ENCODE data around the gene KDM4C.

Gene KDM4C

GRCh38 chr9:6922124-6922676 is 164.4 kb downstream of the KDM4C start:
- no peak overlapping the region for H3K4me3 ChIP-seq (ENCODE audit: low read length)
- no peak overlapping the region for H3K9ac ChIP-seq (ENCODE audit: low read length)
- H3K27ac ChIP-seq (ENCODE audit: low read depth, low read length): no peak overlapping the region
- H3K36me3 ChIP-seq (ENCODE audit: control insufficient read depth, insufficient read depth, low read length): no peaks in the 10 kb centered on the region
- H3K27me3 ChIP-seq (ENCODE audit: control insufficient read depth, insufficient read depth, low read length): no peaks in the 10 kb centered on the region
- no peaks in the 10 kb centered on the region for H3K4me1 ChIP-seq (ENCODE audit: control insufficient read depth, insufficient read depth, low read length)

- Histone ChIP-seq H3K9ac (ENCODE audit: low read length) (no peak overlapping the region), H3K4me1 (ENCODE audit: control insufficient read depth, insufficient read depth, low read length) (no peaks in the 10 kb centered on the region), H3K4me3 (ENCODE audit: low read length) (no peak overlapping the region), H3K27me3 (ENCODE audit: control insufficient read depth, insufficient read depth, low read length) (no peaks in the 10 kb centered on the region), H3K27ac (ENCODE audit: low read depth, low read length) (no peak overlapping the region), H3K36me3 (ENCODE audit: control insufficient read depth, insufficient read depth, low read length) (no peaks in the 10 kb centered on the region)
Measured at GRCh38 chr9:6922680-6923079, 164.9 kb downstream of the KDM4C start.

GRCh38 chr9:6923086-6923485 is 165.3 kb downstream of the KDM4C start:
- Histone ChIP-seq H3K27ac (ENCODE audit: low read depth, low read length) (no peak overlapping the region), H3K9ac (ENCODE audit: low read length) (no peak overlapping the region), H3K36me3 (ENCODE audit: control insufficient read depth, insufficient read depth, low read length) (no peaks in the 10 kb centered on the region), H3K4me1 (ENCODE audit: control insufficient read depth, insufficient read depth, low read length) (no peaks in the 10 kb centered on the region), H3K4me3 (ENCODE audit: low read length) (no peak overlapping the region), H3K27me3 (ENCODE audit: control insufficient read depth, insufficient read depth, low read length) (no peaks in the 10 kb centered on the region)

- Histone ChIP-seq H3K4me3 (ENCODE audit: low read length) (no peak overlapping the region), H3K9ac (ENCODE audit: low read length) (no peak overlapping the region), H3K27me3 (ENCODE audit: control insufficient read depth, insufficient read depth, low read length) (no peaks in the 10 kb centered on the region), H3K27ac (ENCODE audit: low read depth, low read length) (no peak overlapping the region), H3K4me1 (ENCODE audit: control insufficient read depth, insufficient read depth, low read length) (no peaks in the 10 kb centered on the region), H3K36me3 (ENCODE audit: control insufficient read depth, insufficient read depth, low read length) (no peaks in the 10 kb centered on the region)
Measured at GRCh38 chr9:6924149-6924548, 166.4 kb downstream of the KDM4C start.

- Histone ChIP-seq H3K27ac (ENCODE audit: low read depth, low read length) (no peak overlapping the region), H3K4me1 (ENCODE audit: control insufficient read depth, insufficient read depth, low read length) (no peaks in the 10 kb centered on the region), H3K9ac (ENCODE audit: low read length) (no peak overlapping the region), H3K36me3 (ENCODE audit: control insufficient read depth, insufficient read depth, low read length) (no peaks in the 10 kb centered on the region), H3K27me3 (ENCODE audit: control insufficient read depth, insufficient read depth, low read length) (no peaks in the 10 kb centered on the region), H3K4me3 (ENCODE audit: low read length) (no peak overlapping the region)
Measured at GRCh38 chr9:6924988-6925563, 167.3 kb downstream of the KDM4C start.

GRCh38 chr9:6925836-6926235 is 168.1 kb downstream of the KDM4C start:
- H3K4me3 ChIP-seq (ENCODE audit: low read length): no peak overlapping the region
- H3K4me1 ChIP-seq (ENCODE audit: control insufficient read depth, insufficient read depth, low read length): no peaks in the 10 kb centered on the region
- no peaks in the 10 kb centered on the region for H3K36me3 ChIP-seq (ENCODE audit: control insufficient read depth, insufficient read depth, low read length)
- no peak overlapping the region for H3K9ac ChIP-seq (ENCODE audit: low read length)
- H3K27me3 ChIP-seq (ENCODE audit: control insufficient read depth, insufficient read depth, low read length): no peaks in the 10 kb centered on the region
- H3K27ac ChIP-seq (ENCODE audit: low read depth, low read length): no peak overlapping the region

- no peaks in the 10 kb centered on the region for H3K4me1 ChIP-seq (ENCODE audit: control insufficient read depth, insufficient read depth, low read length)
- H3K27ac ChIP-seq (ENCODE audit: low read depth, low read length): no peak overlapping the region
- no peaks in the 10 kb centered on the region for H3K36me3 ChIP-seq (ENCODE audit: control insufficient read depth, insufficient read depth, low read length)
- H3K9ac ChIP-seq (ENCODE audit: low read length): no peak overlapping the region
- H3K27me3 ChIP-seq (ENCODE audit: control insufficient read depth, insufficient read depth, low read length): no peaks in the 10 kb centered on the region
- H3K4me3 ChIP-seq (ENCODE audit: low read length): no peak overlapping the region
Measured at GRCh38 chr9:6926436-6926835, 168.7 kb downstream of the KDM4C start.

- H3K27me3 ChIP-seq (ENCODE audit: control insufficient read depth, insufficient read depth, low read length): no peaks in the 10 kb centered on the region
- no peak overlapping the region for H3K4me3 ChIP-seq (ENCODE audit: low read length)
- H3K4me1 ChIP-seq (ENCODE audit: control insufficient read depth, insufficient read depth, low read length): no peaks in the 10 kb centered on the region
- no peaks in the 10 kb centered on the region for H3K36me3 ChIP-seq (ENCODE audit: control insufficient read depth, insufficient read depth, low read length)
- no peak overlapping the region for H3K9ac ChIP-seq (ENCODE audit: low read length)
- no peak overlapping the region for H3K27ac ChIP-seq (ENCODE audit: low read depth, low read length)
Measured at GRCh38 chr9:6927838-6928237, 170.1 kb downstream of the KDM4C start.

- Histone ChIP-seq H3K9ac (ENCODE audit: low read length) (no peak overlapping the region), H3K4me1 (ENCODE audit: control insufficient read depth, insufficient read depth, low read length) (no peaks in the 10 kb centered on the region), H3K4me3 (ENCODE audit: low read length) (no peak overlapping the region), H3K36me3 (ENCODE audit: control insufficient read depth, insufficient read depth, low read length) (no peaks in the 10 kb centered on the region), H3K27ac (ENCODE audit: low read depth, low read length) (no peak overlapping the region), H3K27me3 (ENCODE audit: control insufficient read depth, insufficient read depth, low read length) (no peaks in the 10 kb centered on the region)
Measured at GRCh38 chr9:6928863-6929262, 171.1 kb downstream of the KDM4C start.

GRCh38 chr9:6929441-6930215 is 171.9 kb downstream of the KDM4C start:
- Histone ChIP-seq H3K9ac (ENCODE audit: low read length) (no peak overlapping the region), H3K4me3 (ENCODE audit: low read length) (no peak overlapping the region), H3K27ac (ENCODE audit: low read depth, low read length) (no peak overlapping the region), H3K36me3 (ENCODE audit: control insufficient read depth, insufficient read depth, low read length) (no peaks in the 10 kb centered on the region), H3K27me3 (ENCODE audit: control insufficient read depth, insufficient read depth, low read length) (no peaks in the 10 kb centered on the region), H3K4me1 (ENCODE audit: control insufficient read depth, insufficient read depth, low read length) (no peaks in the 10 kb centered on the region)

- no peaks in the 10 kb centered on the region for H3K27me3 ChIP-seq (ENCODE audit: control insufficient read depth, insufficient read depth, low read length)
- no peak overlapping the region for H3K27ac ChIP-seq (ENCODE audit: low read depth, low read length)
- no peak overlapping the region for H3K9ac ChIP-seq (ENCODE audit: low read length)
- H3K4me1 ChIP-seq (ENCODE audit: control insufficient read depth, insufficient read depth, low read length): no peaks in the 10 kb centered on the region
- no peak overlapping the region for H3K4me3 ChIP-seq (ENCODE audit: low read length)
- no peaks in the 10 kb centered on the region for H3K36me3 ChIP-seq (ENCODE audit: control insufficient read depth, insufficient read depth, low read length)
Measured at GRCh38 chr9:6930827-6931226, 173.1 kb downstream of the KDM4C start.

GRCh38 chr9:6931913-6932312 is 174.1 kb downstream of the KDM4C start:
- Histone ChIP-seq H3K36me3 (ENCODE audit: control insufficient read depth, insufficient read depth, low read length) (no peaks in the 10 kb centered on the region), H3K27ac (ENCODE audit: low read depth, low read length) (no peak overlapping the region), H3K9ac (ENCODE audit: low read length) (no peak overlapping the region), H3K4me1 (ENCODE audit: control insufficient read depth, insufficient read depth, low read length) (no peaks in the 10 kb centered on the region), H3K4me3 (ENCODE audit: low read length) (no peak overlapping the region), H3K27me3 (ENCODE audit: control insufficient read depth, insufficient read depth, low read length) (no peaks in the 10 kb centered on the region)

GRCh38 chr9:6936103-6936502 is 178.3 kb downstream of the KDM4C start:
- Histone ChIP-seq H3K9ac (ENCODE audit: low read length) (no peak overlapping the region), H3K36me3 (ENCODE audit: control insufficient read depth, insufficient read depth, low read length) (peaks cover 2% of the 10 kb centered on the region), H3K27ac (ENCODE audit: low read depth, low read length) (no peak overlapping the region), H3K4me3 (ENCODE audit: low read length) (no peak overlapping the region), H3K4me1 (ENCODE audit: control insufficient read depth, insufficient read depth, low read length) (no peaks in the 10 kb centered on the region), H3K27me3 (ENCODE audit: control insufficient read depth, insufficient read depth, low read length) (no peaks in the 10 kb centered on the region)

Data from rectal smooth muscle tissue (tissue), 1 donor.